GM21576 (cell line): ENCODE measurements around the gene PBX1.

Source experiments
- ATAC-seq: cut with Tn5 transposase; IDR thresholded peaks from one replicate; pipeline ENCODE4 v1.9.1; 2021; ENCODE audit warnings: mild to moderate bottlenecking, moderate library complexity; ENCODE audit not compliant: unreplicated experiment

PBX1 gene

DNA sequence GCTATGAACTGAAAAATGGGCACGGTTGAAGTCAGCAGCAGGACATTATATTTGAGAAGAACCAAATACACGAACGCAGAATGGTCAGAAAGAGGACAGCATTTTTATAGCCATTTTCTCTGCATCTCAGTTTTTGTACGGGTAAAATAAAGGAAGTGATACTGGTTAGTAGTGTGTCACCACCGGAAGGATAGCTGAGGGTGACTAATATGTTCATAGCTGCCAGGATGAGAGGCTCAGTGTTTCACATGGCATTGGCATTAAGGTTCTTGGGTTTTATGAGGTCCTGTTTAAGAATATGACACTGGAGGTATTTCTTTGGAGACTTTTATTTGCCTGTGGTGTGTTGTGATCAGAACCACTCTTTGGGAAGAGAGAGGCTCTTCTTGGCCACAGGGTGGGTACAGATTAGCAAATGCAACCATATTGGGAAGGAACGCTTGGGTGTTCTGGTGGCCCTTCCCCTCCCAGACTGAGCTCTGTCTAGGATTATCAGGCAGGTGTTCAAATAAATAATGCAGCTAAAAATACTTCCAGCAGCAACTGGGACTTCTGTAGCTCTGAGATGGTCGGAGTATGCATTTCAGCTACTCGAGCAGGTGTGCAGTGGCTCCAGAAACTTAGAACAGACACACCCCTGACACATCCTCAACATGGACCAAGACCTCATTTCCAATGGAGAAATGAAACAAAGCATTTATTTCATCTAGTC lies 158.2 kb downstream of the PBX1 start:
- peak; percentile 91 for ATAC-seq

DNA sequence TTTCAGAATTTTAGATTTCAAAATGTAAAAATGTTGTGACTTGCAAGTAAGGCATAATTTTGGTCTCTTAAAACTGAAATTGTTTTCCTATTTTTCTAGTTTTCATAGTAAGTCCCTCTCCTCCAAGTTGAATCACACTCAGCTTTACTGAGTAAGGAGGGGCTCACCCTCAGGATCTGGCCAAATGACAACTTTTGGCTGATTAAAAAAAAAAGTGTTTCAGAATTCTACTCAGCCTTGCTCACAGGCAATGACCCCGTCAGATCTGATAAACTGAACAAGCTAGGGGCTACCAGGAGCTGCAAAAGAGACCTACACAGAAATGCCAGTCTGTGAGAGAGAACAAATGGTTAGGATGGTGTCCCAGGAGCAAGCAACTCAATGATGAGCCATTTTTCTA lies 159.8 kb downstream of the PBX1 start:
- no peak for ATAC-seq

- ATAC-seq = no peak
These were observed 160.9 kb downstream of the PBX1 start for GRCh38 chr1:164719676-164720439.

GRCh38 chr1:164720440-164721227 lies 161.7 kb downstream of the PBX1 start:
- ATAC-seq = no peak

GRCh38 chr1:164721228-164721496 lies 162.2 kb downstream of the PBX1 start:
- no peak for ATAC-seq

GRCh38 chr1:164723296-164723798 lies 164.4 kb downstream of the PBX1 start:
- ATAC-seq = no peak

DNA sequence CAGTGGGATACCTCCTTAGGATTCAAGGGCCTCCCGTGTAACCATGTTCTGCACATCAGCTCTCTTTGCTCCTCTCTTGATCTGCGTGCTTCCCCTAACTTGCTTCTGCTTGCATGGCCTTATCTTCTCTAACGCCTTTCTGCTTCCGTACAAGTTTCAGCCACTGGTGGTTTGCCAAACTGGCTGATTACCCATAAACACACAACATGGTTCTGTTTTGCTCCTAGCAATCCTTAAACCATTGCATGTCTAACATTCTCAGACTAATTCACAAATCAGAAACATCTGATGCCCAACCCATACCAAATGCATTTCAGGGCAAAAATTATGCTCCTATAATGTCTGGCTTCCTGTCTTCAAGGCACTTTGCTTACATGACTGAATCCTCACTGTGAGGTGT lies 166.4 kb downstream of the PBX1 start:
- ATAC-seq = no peak

GRCh38 chr1:164726235-164726634 lies 167.3 kb downstream of the PBX1 start:
- ATAC-seq = no peak

GRCh38 chr1:164728719-164729118 lies 169.7 kb downstream of the PBX1 start:
- no peak for ATAC-seq

- ATAC-seq = no peak
These were observed 172.3 kb downstream of the PBX1 start for GRCh38 chr1:164731161-164731876.

DNA sequence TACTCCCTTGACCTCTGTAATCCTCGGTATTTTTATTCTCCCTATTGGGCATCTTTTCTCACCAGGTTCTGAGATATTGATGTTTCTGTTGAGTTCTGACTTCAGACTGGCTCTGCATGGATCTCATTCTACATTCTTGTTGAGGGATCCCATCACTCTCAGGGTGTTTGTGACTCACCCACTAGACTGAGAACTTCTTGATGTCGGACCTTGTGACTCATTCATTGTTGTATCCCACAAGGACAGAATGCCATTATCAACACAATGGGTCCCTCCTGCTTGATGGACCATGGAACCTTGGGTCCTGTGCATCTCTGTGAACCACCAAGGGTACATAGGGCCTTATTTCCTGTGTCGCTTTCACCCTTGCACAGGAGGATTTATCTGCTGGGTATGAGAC lies 174.1 kb downstream of the PBX1 start:
- no peak for ATAC-seq

DNA sequence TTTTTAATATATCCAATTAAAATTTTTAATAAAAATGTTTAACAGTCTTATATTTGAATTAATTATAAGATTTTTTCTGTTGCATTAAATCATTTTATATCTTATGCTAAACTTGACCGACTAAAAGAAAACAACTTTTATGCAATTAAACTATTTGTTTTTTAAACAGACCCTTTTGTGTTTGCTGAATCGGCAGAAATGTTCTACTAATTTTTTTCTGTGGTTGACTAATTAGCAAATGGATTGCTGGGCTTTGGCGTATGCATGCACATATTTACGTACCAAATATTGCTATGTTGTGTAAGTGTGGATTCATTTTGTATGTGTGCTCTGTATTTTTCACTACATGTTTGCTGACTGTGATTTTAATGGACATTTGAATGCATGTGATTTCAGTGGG lies 174.8 kb downstream of the PBX1 start:
- ATAC-seq = no peak

- no peak for ATAC-seq
These were observed 176.5 kb downstream of the PBX1 start for GRCh38 chr1:164735315-164736052.

- ATAC-seq = no peak
These were observed 177.2 kb downstream of the PBX1 start for GRCh38 chr1:164736137-164736536.

DNA sequence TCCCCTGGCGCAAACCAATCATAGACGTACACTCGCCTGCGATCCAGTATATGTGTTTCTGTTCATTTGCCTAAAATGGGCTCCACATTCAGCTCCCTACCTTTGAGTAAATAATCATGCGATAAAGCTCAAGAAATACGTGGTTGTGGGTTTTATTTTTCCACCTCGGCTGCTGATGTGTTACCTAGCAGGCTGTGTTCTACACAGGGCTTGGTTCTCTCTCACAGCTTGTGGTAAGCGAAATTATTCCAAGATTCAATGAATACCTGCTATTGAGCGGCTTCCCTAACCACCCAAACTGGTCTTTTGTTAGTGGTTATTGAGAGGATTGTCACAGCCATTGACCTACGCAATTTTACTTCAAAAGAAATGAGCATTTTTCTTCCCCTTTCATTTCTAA lies 180.2 kb downstream of the PBX1 start:
- no peak for ATAC-seq

GRCh38 chr1:164740000-164740526 lies 181.1 kb downstream of the PBX1 start:
- ATAC-seq = no peak

GRCh38 chr1:164742745-164743144 lies 183.8 kb downstream of the PBX1 start:
- ATAC-seq = no peak

- no peak for ATAC-seq
These were observed 185.0 kb downstream of the PBX1 start for GRCh38 chr1:164743976-164744375.

DNA sequence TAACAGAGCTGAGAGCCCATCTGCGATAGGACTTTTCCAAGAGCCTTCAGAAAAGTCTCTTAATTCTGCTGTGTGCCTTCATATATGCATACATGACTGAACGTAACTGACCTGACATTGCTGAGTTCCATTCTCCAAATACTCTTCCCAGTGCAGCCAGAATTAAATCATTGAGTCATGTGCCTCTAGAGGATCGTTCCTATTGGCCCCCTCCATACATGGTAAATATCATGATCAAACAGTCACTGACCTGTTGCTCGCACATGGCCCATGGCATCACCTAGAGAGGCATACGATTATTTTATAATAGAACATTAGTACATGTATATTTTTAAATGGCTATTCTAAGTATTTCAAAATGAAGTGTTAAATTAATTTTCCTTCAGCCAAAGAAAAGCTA lies 186.8 kb downstream of the PBX1 start:
- ATAC-seq = no peak

- ATAC-seq = no peak
These were observed 187.6 kb downstream of the PBX1 start for GRCh38 chr1:164746632-164747031.
